Ramos (cell line): ENCODE measurements around the gene AZGP1.

ENCODE experiments used
- in situ Hi-C: fragments of 300-500 bp; cut with MboI; formaldehyde crosslinking; loops from one replicate; pipeline ENCODE4 v1.14.3; 2022; ENCODE audit warnings: low sequenced_read_pairs; ENCODE audit not compliant: unreplicated experiment

Gene AZGP1

DNA sequence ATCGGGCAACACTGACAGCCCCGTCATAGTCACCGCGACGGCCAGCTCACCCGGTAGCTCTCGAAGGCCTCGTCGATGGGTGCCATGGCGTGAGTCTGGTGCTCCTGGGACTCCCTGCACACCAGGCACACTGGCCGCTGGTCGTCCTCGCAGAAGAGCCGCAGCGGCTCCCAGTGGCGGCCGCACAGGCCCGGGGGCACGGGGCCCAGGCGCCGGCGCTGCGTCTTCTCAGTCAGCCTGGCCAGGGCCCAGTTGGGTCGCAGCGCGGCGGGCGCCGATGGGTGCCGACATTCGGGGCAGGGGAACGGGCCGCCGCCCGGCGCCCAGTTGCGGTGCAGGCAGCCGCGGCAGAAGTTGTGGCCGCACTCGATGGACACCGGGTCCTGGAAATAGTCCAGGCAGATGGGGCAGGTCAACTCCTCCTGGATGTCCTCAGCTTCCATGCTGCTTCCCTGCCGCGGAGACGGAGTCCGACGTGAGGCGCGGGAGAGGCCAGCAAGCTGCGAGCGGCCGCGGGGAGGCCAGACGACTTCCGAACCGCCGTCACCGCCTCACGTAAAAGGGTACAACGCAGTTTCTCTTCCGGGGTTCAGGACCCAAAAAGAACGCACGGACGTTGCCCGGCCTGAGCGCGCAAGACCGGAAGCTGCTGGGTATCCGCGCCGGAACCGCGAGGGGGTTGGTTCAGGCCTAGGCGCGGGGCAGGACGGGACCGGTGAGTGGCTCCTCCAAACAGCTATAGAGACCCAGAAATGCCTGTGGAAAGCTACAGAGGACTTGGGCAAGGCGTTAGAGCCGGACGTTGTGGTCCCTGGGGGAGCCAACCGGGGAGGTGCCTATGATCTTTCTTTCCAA is 56.6 kb downstream of the AZGP1 start, which contains the start of gene TRIM4:
Gene TRIM4 (minus strand): TSS at position 572 of the 855 bp plus-strand sequence. CDS start 129 bp downstream, at position 443.
- in situ Hi-C loops = loop anchor here (5.0 to 10.0 kb wide), 3 partner anchors 73 to 206 kb away; partner anchors contain the start of gene MBLAC1
